HG03060 (cell line): ENCODE data around the gene IPO13.
A peak's percentile ranks its signal among the peaks of the same experiment; 100 is the strongest.

Source experiments
- ATAC-seq: cut with Tn5 transposase; IDR thresholded peaks from one replicate; pipeline ENCODE4 v1.9.1; 2021; ENCODE audit warnings: low read depth, moderate number of reproducible peaks; ENCODE audit not compliant: unreplicated experiment

Gene IPO13

GRCh38 chr1:43947874-43948437, 1.2 kb downstream of the IPO13 start:
- ATAC-seq, result no peak

DNA sequence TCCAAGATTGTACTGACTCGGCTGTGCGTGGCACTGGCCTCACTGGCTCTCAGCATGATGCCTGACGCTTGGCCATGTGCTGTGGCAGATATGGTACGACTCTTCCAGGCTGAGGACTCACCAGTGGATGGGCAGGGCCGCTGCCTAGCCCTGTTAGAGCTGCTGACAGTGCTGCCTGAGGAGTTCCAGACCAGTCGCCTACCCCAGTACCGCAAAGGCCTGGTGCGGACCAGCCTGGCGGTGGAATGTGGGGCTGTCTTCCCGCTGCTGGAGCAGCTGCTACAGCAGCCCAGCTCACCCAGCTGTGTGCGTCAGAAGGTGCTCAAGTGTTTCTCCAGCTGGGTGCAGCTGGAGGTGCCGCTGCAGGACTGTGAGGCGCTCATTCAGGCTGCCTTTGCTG, 2.9 kb downstream of the IPO13 start:
- no peak for ATAC-seq

- no peak for ATAC-seq
Measured at GRCh38 chr1:43951021-43951985, 4.6 kb downstream of the IPO13 start.

DNA sequence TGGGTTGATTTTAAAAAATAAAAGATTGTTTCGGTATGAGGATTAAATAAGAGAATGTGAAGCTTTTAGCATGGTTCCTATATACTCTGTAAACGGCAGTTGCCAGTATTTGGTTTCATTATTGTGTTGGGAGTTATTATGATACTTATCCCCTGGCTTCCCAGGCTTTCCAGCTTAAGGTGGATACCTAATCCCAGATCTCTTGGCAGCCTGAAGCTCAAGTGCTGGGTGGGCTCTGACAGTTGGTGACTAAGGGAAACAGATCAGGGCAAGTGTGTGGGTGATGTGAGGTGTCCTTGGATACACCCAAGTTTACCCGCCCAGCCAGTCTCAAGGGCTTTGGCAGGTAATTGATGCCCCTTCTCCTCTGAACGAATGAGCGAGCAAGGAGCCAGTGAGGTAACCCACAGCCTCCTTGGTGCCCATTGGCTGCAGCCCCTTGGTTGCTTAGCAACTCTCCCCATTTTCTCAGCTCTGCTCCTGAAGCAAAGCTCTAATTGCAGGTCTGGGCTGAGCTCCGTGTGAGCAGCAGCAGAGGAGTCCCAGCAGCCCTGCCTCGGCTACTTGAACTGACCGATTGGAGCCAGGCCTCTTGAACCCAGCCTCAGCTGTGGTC, 6.1 kb downstream of the IPO13 start:
- no peak for ATAC-seq

DNA sequence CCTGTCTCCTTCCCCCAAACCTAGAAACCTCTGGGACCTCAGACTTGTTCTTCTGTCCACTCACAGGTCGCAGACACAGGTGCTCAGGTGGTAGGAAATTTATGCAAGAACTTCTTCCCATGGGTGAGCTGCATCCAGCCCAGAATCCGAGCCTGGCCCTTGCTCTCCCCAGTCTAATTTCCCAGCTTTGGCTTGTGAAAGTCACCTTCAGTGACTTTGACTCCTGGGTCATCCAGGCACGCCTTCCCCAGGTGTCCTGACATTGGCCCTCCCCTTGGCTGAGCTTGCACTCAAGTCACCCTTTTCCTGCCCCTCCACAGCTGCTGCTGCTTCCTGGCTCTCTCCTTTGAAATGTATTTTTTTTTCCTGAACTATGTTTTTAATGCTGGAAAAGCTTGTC, 6.6 kb downstream of the IPO13 start:
- ATAC-seq, result no peak

- ATAC-seq, result no peak
Measured at GRCh38 chr1:43954036-43954435, 7.3 kb downstream of the IPO13 start.

- no peak for ATAC-seq
Measured at GRCh38 chr1:43956234-43956633, 9.5 kb downstream of the IPO13 start.

GRCh38 chr1:43957407-43958040, 10.8 kb downstream of the IPO13 start:
- no peak for ATAC-seq

DNA sequence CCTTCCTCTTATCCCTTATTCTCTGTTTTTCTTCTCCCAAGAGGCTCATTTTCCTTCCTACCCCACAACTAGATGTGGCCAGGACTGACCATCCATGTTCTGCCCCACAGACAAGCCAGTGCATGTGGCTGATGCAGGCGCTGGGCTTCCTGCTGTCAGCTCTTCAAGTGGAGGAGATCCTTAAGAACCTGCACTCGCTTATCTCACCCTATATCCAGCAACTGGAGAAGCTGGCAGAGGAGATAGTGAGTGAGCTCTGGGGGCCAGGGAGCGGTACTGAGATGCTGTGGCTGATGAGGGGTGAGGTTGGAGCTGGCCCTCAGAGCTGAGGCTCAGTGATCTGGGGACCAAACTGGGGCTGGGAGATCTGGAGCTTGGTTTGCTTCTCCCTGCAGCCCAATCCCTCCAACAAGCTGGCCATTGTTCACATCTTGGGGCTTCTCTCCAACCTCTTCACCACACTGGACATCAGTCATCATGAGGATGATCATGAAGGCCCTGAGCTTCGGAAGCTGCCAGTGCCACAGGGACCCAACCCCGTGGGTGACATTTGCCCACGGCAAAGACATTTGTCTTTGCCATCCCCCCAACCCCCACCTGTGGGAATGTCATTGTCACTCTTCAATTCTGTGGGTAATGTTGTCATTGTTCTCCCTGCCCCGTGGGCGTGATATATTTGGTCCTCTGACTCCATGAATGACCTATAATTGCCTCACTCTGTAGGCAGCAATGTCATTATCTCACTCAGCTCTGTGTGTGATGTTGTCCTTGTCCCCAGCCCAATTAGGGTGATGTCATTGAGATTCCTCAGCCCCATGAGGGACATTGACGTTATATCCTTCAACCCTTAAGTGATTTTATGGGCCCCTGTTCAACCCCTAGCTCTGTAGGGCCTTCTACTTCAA, 11.9 kb downstream of the IPO13 start:
- ATAC-seq, result no peak

GRCh38 chr1:43960798-43961197, 14.0 kb downstream of the IPO13 start:
- no peak for ATAC-seq

- no peak for ATAC-seq
Measured at GRCh38 chr1:43961692-43962091, 14.9 kb downstream of the IPO13 start.

DNA sequence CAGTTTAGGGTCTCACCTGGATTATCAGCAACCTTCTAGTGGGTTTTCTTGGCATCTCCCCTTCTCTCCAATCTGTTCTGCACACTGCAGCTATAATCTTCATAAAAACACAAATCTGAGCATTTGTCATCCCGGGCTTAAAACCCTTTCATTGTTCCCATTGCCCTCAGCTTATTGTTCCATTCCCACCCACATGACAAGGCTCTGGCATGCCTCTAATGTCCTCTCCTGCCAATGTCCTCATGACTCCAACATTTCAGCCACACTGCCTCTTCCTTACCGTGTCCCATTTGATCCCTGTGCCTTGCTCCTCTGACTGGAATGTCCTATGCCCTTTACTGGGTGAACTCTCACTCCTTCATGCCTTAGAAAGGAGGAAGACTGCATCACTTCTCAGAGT, 15.6 kb downstream of the IPO13 start:
- no peak for ATAC-seq

GRCh38 chr1:43963006-43963405, 16.3 kb downstream of the IPO13 start:
- ATAC-seq, result no peak

DNA sequence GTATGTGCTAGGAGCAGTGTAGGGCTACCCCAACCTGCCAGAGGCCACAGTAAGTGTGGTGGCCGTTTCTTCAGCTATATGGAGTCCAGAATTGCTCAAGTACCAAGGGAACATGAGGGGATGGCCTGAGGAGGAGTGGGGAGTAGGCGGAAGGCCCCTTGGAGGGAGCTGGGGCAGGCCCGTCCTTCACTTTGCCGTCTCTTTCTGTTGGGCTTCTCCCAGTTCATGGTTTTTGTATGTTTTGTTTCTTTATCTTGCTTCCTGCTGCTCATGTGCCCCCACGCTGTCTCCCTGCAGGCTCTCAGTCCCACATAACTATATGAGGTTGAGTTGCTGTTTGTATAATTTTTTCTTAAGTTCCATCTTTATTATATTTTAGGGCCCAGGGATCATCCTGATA, 17.1 kb downstream of the IPO13 start:
- ATAC-seq, result no peak

DNA sequence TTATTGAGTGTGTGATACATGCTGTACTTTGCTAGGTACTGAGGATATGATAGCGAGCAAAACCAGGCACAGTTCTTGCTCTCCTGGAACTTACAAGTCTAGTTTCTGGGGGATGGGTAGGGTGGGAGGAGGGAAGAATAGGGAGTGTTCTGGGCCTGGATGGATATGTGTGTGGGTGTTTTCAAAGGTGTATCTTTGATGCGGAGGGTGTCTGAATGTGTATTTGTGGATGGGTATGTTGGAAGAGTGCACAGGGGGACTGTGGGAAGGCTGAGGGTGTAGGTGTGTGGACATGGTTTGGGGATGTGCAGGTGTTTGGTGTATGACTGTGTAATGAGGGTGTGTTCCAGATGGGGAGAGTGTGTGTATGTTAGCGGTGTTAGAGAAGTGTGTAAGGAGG, 18.6 kb downstream of the IPO13 start:
- ATAC-seq, result no peak

DNA sequence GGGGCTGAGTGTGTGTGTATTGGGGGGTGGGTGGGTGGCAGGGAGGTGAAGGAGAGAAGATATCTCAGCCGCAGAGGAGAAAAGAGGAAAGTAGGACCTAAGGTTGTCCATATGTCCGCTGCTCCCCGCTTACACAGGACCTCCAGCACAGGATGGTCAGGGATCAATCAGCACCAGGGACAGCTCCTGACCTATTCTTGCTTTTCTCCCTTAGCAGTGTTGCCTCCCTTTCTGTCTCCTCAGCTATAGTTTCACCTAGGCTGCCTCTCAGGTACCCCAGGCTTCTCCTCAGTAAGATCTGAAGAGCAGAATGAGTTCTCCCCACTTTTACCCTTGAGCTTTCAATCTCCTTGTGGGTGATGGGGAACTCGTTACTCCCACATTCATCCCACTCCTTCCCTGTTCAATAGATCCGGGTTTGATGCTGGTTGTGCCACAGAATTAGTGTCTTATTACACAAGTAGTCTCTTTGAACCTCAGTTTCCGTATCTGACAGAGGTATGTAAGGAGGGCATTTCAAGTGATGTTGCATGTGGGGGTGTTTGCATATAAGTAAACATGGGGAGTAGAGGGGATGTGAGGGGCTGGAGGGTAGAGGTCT, 21.7 kb downstream of the IPO13 start:
- ATAC-seq, result no peak

- ATAC-seq, result no peak
Measured at GRCh38 chr1:43969416-43969745, 22.6 kb downstream of the IPO13 start.

GRCh38 chr1:43969746-43970466, 23.2 kb downstream of the IPO13 start, which contains the start of gene DPH2:
Gene DPH2, plus strand, starts transcription at chr1:43970010. Its CDS starts 166 bp downstream, at chr1:43970176.
- peak; percentile 63 for ATAC-seq

GRCh38 chr1:43970502-43970901, 23.8 kb downstream of the IPO13 start:
- no peak for ATAC-seq
